Measurements from ENCODE around the gene STRADA.

STRADA gene

DNA sequence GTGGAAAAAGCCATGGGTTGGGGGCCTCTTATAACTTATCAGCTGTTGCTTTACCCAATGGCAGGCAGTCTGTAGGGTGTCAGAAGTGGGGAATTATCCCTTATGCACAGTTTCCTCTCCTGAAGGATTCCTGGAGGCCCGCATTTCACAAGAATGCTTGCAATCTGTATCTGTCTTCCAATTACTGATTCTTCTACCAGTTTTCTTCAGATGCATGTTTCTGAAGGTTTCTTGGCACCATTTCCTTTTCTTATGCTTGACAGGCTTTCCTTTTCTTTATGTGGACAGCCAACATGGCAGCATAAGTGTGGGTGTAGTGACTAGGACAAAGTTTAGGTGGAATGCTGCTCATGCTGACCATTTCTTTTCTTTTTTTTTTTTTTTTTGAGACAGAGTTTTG, 83.2 kb downstream of the STRADA start:
- TF ChIP-seq, protein P1, sequence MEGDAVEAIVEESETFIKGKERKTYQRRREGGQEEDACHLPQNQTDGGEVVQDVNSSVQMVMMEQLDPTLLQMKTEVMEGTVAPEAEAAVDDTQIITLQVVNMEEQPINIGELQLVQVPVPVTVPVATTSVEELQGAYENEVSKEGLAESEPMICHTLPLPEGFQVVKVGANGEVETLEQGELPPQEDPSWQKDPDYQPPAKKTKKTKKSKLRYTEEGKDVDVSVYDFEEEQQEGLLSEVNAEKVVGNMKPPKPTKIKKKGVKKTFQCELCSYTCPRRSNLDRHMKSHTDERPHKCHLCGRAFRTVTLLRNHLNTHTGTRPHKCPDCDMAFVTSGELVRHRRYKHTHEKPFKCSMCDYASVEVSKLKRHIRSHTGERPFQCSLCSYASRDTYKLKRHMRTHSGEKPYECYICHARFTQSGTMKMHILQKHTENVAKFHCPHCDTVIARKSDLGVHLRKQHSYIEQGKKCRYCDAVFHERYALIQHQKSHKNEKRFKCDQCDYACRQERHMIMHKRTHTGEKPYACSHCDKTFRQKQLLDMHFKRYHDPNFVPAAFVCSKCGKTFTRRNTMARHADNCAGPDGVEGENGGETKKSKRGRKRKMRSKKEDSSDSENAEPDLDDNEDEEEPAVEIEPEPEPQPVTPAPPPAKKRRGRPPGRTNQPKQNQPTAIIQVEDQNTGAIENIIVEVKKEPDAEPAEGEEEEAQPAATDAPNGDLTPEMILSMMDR (IDR thresholded peaks at IDR 0.05; ENCODE audit: low read depth, low read length) = no peak
- no peak overlapping the region for H3K4me3 ChIP-seq (replicated peaks in 1 of 2; ENCODE audit: low read depth in 2 of 2, low read length in 2 of 2)
- peak in 1 of 2 donors; percentile 58 for DNase-seq (ENCODE audit: low read depth in 2 of 2)

DNA sequence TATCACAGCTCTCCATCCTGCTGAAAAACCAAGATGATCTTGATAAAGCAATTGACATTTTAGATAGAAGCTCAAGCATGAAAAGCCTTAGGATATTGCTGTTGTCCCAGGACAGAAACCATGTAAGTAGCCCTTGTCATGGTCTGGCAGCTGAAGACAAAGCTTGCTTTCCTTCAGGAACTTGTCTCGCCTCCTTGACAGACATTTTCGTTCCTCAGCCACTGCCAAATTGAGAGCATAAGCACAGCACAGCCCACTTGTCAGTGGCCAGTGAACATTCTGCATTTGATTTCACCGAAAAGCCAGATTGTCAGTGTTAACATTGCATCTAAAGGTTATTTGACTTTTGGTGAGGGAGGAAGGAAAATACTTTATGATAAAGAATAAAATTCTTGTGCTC, 83.8 kb downstream of the STRADA start:
- DNase-seq (ENCODE audit: low read depth in 2 of 2) = no peak
- TF ChIP-seq, protein P1 (IDR thresholded peaks at IDR 0.05; ENCODE audit: low read depth, low read length) = no peak
- no peak overlapping the region for H3K4me3 ChIP-seq (replicated peaks in 1 of 2; ENCODE audit: low read depth in 2 of 2, low read length in 2 of 2)

DNA sequence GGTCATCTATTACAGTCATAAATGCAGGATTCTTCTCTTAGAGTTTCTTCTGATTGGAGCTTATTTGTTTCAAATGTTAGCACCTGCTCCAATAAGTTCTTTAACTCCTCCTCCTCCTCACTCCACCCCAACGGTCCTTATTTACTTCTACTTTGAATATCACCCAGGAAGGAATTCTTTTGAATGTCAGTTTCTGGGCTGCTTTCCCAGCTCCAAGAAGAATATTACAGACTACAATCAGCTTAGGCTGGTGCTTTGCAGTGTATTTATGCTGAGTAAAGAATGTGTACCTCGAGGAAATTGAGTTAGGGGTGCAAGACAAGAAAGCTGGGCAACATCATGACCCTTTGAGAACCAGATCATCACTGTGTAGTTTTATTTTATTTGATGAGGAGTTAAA, 88.5 kb downstream of the STRADA start:
- DNase-seq (ENCODE audit: low read depth in 2 of 2) = no peak
- TF ChIP-seq, protein P1 (IDR thresholded peaks at IDR 0.05; ENCODE audit: low read depth, low read length) = no peak

More for the DNA sequence above, 88.5 kb downstream of the STRADA start:
- H3K4me3 ChIP-seq (replicated peaks in 1 of 2; ENCODE audit: low read depth in 2 of 2, low read length in 2 of 2) = no peak overlapping the region

All from cardiac fibroblast (primary cell).